Measurements from ENCODE around the gene COX4I1. TPM values are rescaled to one million over a fixed set of nuclear protein-coding genes. Genes with fewer than 3 reads are reported as not detected.

COX4I1 gene
- total RNA-seq, 1 donor from 2014 or later, result 552 TPM

GRCh38 chr16:85851034-85851785, 51.7 kb downstream of the COX4I1 start:
- TF ChIP-seq CTCF (IDR thresholded peaks at IDR 0.05; ENCODE audit: unreplicated experiment), result no peak
- DNase-seq (ENCODE audit: low spot score), result no peak
- no peaks in the 10 kb centered on the region for H3K9me3 Mint-ChIP-seq (ENCODE audit: unreplicated experiment)
- H3K4me3 Mint-ChIP-seq (ENCODE audit: unreplicated experiment), result no peak overlapping the region
- peaks cover 2% of the 10 kb centered on the region for H3K27me3 Mint-ChIP-seq (ENCODE audit: unreplicated experiment)
- no peaks in the 10 kb centered on the region for H3K36me3 Mint-ChIP-seq (ENCODE audit: low read depth, unreplicated experiment)
- no peak overlapping the region for H3K27ac Mint-ChIP-seq (ENCODE audit: unreplicated experiment)
- H3K4me1 Mint-ChIP-seq (ENCODE audit: unreplicated experiment), result no peaks in the 10 kb centered on the region

- H3K27ac Mint-ChIP-seq (ENCODE audit: unreplicated experiment), result no peak overlapping the region
- H3K36me3 Mint-ChIP-seq (ENCODE audit: low read depth, unreplicated experiment), result no peaks in the 10 kb centered on the region
- no peak for TF ChIP-seq CTCF (IDR thresholded peaks at IDR 0.05; ENCODE audit: unreplicated experiment)
- DNase-seq (ENCODE audit: low spot score), result no peak
- no peaks in the 10 kb centered on the region for H3K9me3 Mint-ChIP-seq (ENCODE audit: unreplicated experiment)
- H3K4me1 Mint-ChIP-seq (ENCODE audit: unreplicated experiment), result no peaks in the 10 kb centered on the region
- peaks cover 2% of the 10 kb centered on the region for H3K27me3 Mint-ChIP-seq (ENCODE audit: unreplicated experiment)
- no peak overlapping the region for H3K4me3 Mint-ChIP-seq (ENCODE audit: unreplicated experiment)
Measured at GRCh38 chr16:85853547-85854545, 54.4 kb downstream of the COX4I1 start.

GRCh38 chr16:85854935-85855334, 55.4 kb downstream of the COX4I1 start:
- TF ChIP-seq CTCF (IDR thresholded peaks at IDR 0.05; ENCODE audit: unreplicated experiment), result no peak
- DNase-seq (ENCODE audit: low spot score), result no peak
- no peak overlapping the region for H3K4me3 Mint-ChIP-seq (ENCODE audit: unreplicated experiment)
- no peak overlapping the region for H3K27ac Mint-ChIP-seq (ENCODE audit: unreplicated experiment)
- H3K36me3 Mint-ChIP-seq (ENCODE audit: low read depth, unreplicated experiment), result no peaks in the 10 kb centered on the region
- H3K4me1 Mint-ChIP-seq (ENCODE audit: unreplicated experiment), result no peaks in the 10 kb centered on the region
- H3K27me3 Mint-ChIP-seq (ENCODE audit: unreplicated experiment), result no peaks in the 10 kb centered on the region
- H3K9me3 Mint-ChIP-seq (ENCODE audit: unreplicated experiment), result no peaks in the 10 kb centered on the region

GRCh38 chr16:85856079-85856478, 56.6 kb downstream of the COX4I1 start:
- Mint-ChIP-seq H3K27me3 (ENCODE audit: unreplicated experiment) (no peaks in the 10 kb centered on the region), H3K4me3 (ENCODE audit: unreplicated experiment) (no peak overlapping the region), H3K27ac (ENCODE audit: unreplicated experiment) (no peak overlapping the region), H3K4me1 (ENCODE audit: unreplicated experiment) (no peaks in the 10 kb centered on the region), H3K9me3 (ENCODE audit: unreplicated experiment) (no peaks in the 10 kb centered on the region), H3K36me3 (ENCODE audit: low read depth, unreplicated experiment) (no peaks in the 10 kb centered on the region)
- no peak for TF ChIP-seq CTCF (IDR thresholded peaks at IDR 0.05; ENCODE audit: unreplicated experiment)
- DNase-seq (ENCODE audit: low spot score), result no peak

Measured in endothelial cell (in vitro differentiated cells).